Measurements from ENCODE around the gene MMP15.

GRCh38 chr16:58056580-58056979, 31.0 kb downstream of the MMP15 start:
- no peak for TF ChIP-seq CTCF (IDR thresholded peaks at IDR 0.05)
- no peak for TF ChIP-seq EZH2 (IDR thresholded peaks at IDR 0.05)

Data from neural progenitor cell (in vitro differentiated cells).